GM12878 (cell line): ENCODE results near the gene NEBL. TPM values are rescaled to one million over a fixed set of nuclear protein-coding genes. Genes with fewer than 3 reads are reported as not detected.

Experiments
- ATAC-seq: fragments of 200-7000 bp; cut with Tn5 transposase; 3 replicates; pipeline ENCODE4 v1.9.1; 2020; ENCODE audit warnings: mild to moderate bottlenecking, moderate library complexity
- BruUV-seq: library from RNA; stranded (reverse); fragments of 400-500 nt; replicated peaks from 2 replicates; lab custom pipeline; 2021; lab: Mats Ljungman, UMichigan
- CTCF ChIA-PET: fragments of 300-600 bp; sonication (Branson Sonifier 250); formaldehyde crosslinking; extraction: SDS; loops from one replicate; lab custom pipeline; 2021; ENCODE audit warnings: inconsistent platforms; lab: Yijun Ruan, JAX
- POLR2A ChIA-PET: fragments of 350-600 bp; formaldehyde crosslinking; extraction: SDS; loops from one replicate; lab custom pipeline; 2021; ENCODE audit warnings: inconsistent platforms; lab: Charles Lee
- RAD21 ChIA-PET: fragments of 300-600 bp; sonication (Branson Sonifier 250); formaldehyde crosslinking; loops from one replicate; lab custom pipeline; 2023; ENCODE audit warnings: antibody characterized with exemption; ENCODE audit not compliant: unreplicated experiment; lab: Charles Lee
- SMC1A ChIA-PET: fragments of 300-600 bp; sonication (Branson Sonifier 250); formaldehyde crosslinking; loops from one replicate; lab custom pipeline; 2023; ENCODE audit not compliant: unreplicated experiment, uncharacterized antibody; lab: Charles Lee
- DNase-seq: peaks from one replicate; pipeline ENCODE4 v3.0.0-alpha.2; 2011; ENCODE audit warnings: low read depth, low spot score
- FAIRE-seq: peaks from 3 replicates; lab custom pipeline; 2011; peaks lifted over from hg19 to GRCh38; lab: Jason Lieb, UNC
- H2AFZ ChIP-seq: 2 replicates; pipeline ENCODE4 v1.6.0; 2011; ENCODE audit warnings: low read depth, low read length, control low read depth; ENCODE audit not compliant: control insufficient read depth
- H3K27ac ChIP-seq: 2 replicates; pipeline ENCODE4 v1.5.1; 2011; ENCODE audit warnings: control low read depth; ENCODE audit not compliant: control insufficient read depth, insufficient read depth
- H3K27me3 ChIP-seq, 2 experiments: replicated peaks in 1 of 2; 2 replicates each; pipeline versions ENCODE4 v1.6.0 to v1.6.1; 2011; ENCODE audit warnings: low read length in 1 of 2; ENCODE audit not compliant: control insufficient read depth in 2 of 2, insufficient read depth in 2 of 2
- H3K36me3 ChIP-seq, 2 experiments: 2 replicates each; pipeline ENCODE4 v1.5.1; 2011; ENCODE audit warnings: low read length in 1 of 2; ENCODE audit not compliant: control insufficient read depth in 2 of 2, insufficient read depth in 2 of 2
- H3K4me1 ChIP-seq: 2 replicates; pipeline ENCODE4 v1.6.1; 2011; ENCODE audit warnings: mild to moderate bottlenecking, low read length, moderate library complexity, mixed read lengths; ENCODE audit not compliant: control insufficient read depth, insufficient read depth
- H3K4me2 ChIP-seq: 2 replicates; pipeline ENCODE4 v1.6.0; 2011; ENCODE audit warnings: control low read depth; ENCODE audit not compliant: control insufficient read depth, insufficient read depth
- H3K4me3 ChIP-seq: fragments of 200-600 bp; sonication (generic); 2 replicates; pipeline ENCODE4 v1.5.1; 2016
- H3K79me2 ChIP-seq: 2 replicates; pipeline ENCODE4 v1.6.0; 2011; ENCODE audit warnings: low read length; ENCODE audit not compliant: control insufficient read depth, insufficient read depth
- H3K9ac ChIP-seq: 2 replicates; pipeline ENCODE4 v1.8.0; 2011; ENCODE audit warnings: low read length, control low read depth, mixed read lengths; ENCODE audit not compliant: control insufficient read depth, insufficient read depth
- H3K9me3 ChIP-seq: replicated peaks from 3 replicates; pipeline ENCODE4 v1.5.1; 2011; ENCODE audit warnings: mild to moderate bottlenecking, low read length; ENCODE audit not compliant: control insufficient read depth, insufficient read depth
- H4K20me1 ChIP-seq: 2 replicates; pipeline ENCODE4 v1.6.0; 2011; ENCODE audit not compliant: control insufficient read depth, insufficient read depth
- ASH2L ChIP-seq: fragments of 300-600, 200-600 bp; sonication (generic); IDR thresholded peaks from 2 replicates; pipeline ENCODE4 v1.6.1; 2017; ENCODE audit warnings: low read depth, mild to moderate bottlenecking, borderline replicate concordance
- POLR2A ChIP-seq: IDR thresholded peaks from 2 replicates; pipeline ENCODE4 v1.6.1; 2011; ENCODE audit warnings: low read depth, mild to moderate bottlenecking, low read length
- POU2F2 ChIP-seq: IDR thresholded peaks from 3 replicates; pipeline ENCODE4 v1.6.1; 2011; ENCODE audit warnings: low read depth, mild to moderate bottlenecking, low read length, borderline replicate concordance
- RFX5 ChIP-seq: IDR thresholded peaks from 2 replicates; pipeline ENCODE4 v1.6.1; 2011; ENCODE audit warnings: low read depth, low read length, improper control_type of control experiment
- SUPT20H ChIP-seq: IDR thresholded peaks from 2 replicates; pipeline ENCODE4 v1.6.1; 2011; ENCODE audit warnings: low read depth, mild to moderate bottlenecking, low read length, moderate library complexity, borderline replicate concordance; ENCODE audit not compliant: control insufficient read depth
- TCF12 ChIP-seq: IDR thresholded peaks from 2 replicates; pipeline ENCODE4 v1.6.1; 2011; ENCODE audit warnings: low read depth, mild to moderate bottlenecking, low read length
- WGBS: methylation state at CpG from one replicate; pipeline ENCODE4 v1.1.6; 2016; ENCODE audit warnings: low lambda C conversion rate; ENCODE audit not compliant: insufficient replicate concordance, insufficient coverage; ENCODE audit errors: missing lambda C conversion rate; 5-methylcytosine and 5-hydroxymethylcytosine counted together
- in situ Hi-C: fragments of 300-500 bp; cut with MboI; formaldehyde crosslinking; loops from 9 replicates; pipeline ENCODE4 v1.14.3; 2018; ENCODE audit warnings: mixed read lengths
- intact Hi-C: fragments of 100-400 bp; cut with micrococcal nuclease; formaldehyde crosslinking; loops from one replicate; pipeline ENCODE4 v1.14.2; 2022; ENCODE audit not compliant: unreplicated experiment
- polyA plus RNA-seq, 11 experiments: library from polyadenylated mRNA; depleted of rRNA in 4 of 11; unstranded in 6 of 11; stranded (reverse) in 5 of 11; fragments of >200 nt; fragmentation: Nextera tagmentation in 4 of 11; fragmentation: Illumina TruSeq in 1 of 11; extraction: Ambion mirVana in 4 of 11; extraction: Trizol in 1 of 11; gene quantifications; 1 replicate in 1 of 11; 2 replicates in 10 of 11; pipeline versions ENCODE4 v1.2.1 to v1.2.3, GENCODE V29; 2011 to 2016; ENCODE audit warnings: inconsistent platforms in 2 of 11, missing spikeins in 2 of 11, low read depth in 1 of 11
- total RNA-seq, 4 experiments: library from RNA; depleted of rRNA in 3 of 4; stranded (reverse); fragments of >200 nt in 3 of 4; fragmentation: Illumina TruSeq in 1 of 4; extraction: Trizol in 1 of 4; gene quantifications; 2 replicates each; pipeline versions ENCODE4 v1.2.1 to v1.2.3, GENCODE V29; 2013 to 2021
- TF ChIP-seq, protein P1 (sequence below): IDR thresholded peaks from 2 replicates; pipeline ENCODE4 v1.6.1; 2012; ENCODE audit warnings: low read length, inconsistent platforms
- TF ChIP-seq, protein P2 (sequence below): fragments of 450-650 bp; conservative IDR thresholded peaks from 2 replicates; pipeline ENCODE4 v1.6.1; 2017; ENCODE audit warnings: mild to moderate bottlenecking, moderate library complexity

The NEBL gene
- total and polyA plus RNA-seq, 10 of the 15 experiments (the other 5 are each of a cell fraction or from before 2014, with no cell fraction given): 0.04 to 0.56 (median 0.11) TPM; not detected in 6

DNA sequence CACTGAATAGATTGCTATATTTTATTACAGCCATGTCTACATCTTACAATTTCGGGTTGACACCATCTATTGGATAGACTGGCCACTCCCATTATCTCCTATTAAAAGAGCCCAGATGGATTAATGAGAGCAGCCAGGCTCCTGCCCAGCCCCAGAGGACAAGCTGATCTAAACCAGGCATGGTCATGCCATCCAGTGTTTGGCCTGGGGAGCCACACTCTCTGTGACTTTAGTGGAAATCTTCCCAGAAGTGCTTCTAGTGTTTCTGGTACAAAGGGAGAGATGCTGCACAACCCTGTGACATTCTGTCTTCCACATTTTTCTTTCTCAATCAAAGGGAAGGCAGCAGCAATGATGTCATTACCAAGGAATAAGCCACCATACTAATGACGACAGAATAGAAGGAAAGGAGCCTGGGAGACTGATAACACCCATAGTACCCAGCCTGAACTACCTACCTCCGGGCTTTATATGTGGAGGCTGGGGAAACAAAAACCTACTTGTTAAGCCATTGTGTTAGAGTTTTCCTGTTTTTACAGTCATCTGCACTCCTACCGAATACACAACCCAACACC, 5.0 kb downstream of the NEBL start:
- no peak for DNase-seq
- CTCF ChIA-PET: no interaction called here
- BruUV-seq: no TSS peak
- H2AFZ ChIP-seq: no peak overlapping the region
- no peaks in the 10 kb centered on the region for H3K4me1 ChIP-seq
- no peaks in the 10 kb centered on the region for H3K36me3 ChIP-seq
- no peak for FAIRE-seq
- no peaks in the 10 kb centered on the region for H4K20me1 ChIP-seq
- WGBS: 33% methylated on average over 4 of the region's 4 CpGs
- no peak overlapping the region for H3K4me3 ChIP-seq
- SMC1A ChIA-PET: interaction anchor here (1.1 kb wide), 1 partner anchor 32 kb away, joined by 3 read pairs; no protein-coding TSS in a partner anchor
- H3K9ac ChIP-seq: no peak overlapping the region
- H3K79me2 ChIP-seq: no peaks in the 10 kb centered on the region
- H3K27me3 ChIP-seq: no peaks in the 10 kb centered on the region; a peak in 2 of 4 replicates
- intact Hi-C loops (no loop called here), in situ Hi-C loops (no loop called here)
- no peak overlapping the region for H3K27ac ChIP-seq
- TF ChIP-seq SUPT20H (no peak), POU2F2 (no peak), TCF12 (no peak), ASH2L (no peak), RFX5 (no peak), POLR2A (no peak)
- TF ChIP-seq, protein P1, sequence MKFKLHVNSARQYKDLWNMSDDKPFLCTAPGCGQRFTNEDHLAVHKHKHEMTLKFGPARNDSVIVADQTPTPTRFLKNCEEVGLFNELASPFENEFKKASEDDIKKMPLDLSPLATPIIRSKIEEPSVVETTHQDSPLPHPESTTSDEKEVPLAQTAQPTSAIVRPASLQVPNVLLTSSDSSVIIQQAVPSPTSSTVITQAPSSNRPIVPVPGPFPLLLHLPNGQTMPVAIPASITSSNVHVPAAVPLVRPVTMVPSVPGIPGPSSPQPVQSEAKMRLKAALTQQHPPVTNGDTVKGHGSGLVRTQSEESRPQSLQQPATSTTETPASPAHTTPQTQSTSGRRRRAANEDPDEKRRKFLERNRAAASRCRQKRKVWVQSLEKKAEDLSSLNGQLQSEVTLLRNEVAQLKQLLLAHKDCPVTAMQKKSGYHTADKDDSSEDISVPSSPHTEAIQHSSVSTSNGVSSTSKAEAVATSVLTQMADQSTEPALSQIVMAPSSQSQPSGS: no peak
- TF ChIP-seq, protein P2, sequence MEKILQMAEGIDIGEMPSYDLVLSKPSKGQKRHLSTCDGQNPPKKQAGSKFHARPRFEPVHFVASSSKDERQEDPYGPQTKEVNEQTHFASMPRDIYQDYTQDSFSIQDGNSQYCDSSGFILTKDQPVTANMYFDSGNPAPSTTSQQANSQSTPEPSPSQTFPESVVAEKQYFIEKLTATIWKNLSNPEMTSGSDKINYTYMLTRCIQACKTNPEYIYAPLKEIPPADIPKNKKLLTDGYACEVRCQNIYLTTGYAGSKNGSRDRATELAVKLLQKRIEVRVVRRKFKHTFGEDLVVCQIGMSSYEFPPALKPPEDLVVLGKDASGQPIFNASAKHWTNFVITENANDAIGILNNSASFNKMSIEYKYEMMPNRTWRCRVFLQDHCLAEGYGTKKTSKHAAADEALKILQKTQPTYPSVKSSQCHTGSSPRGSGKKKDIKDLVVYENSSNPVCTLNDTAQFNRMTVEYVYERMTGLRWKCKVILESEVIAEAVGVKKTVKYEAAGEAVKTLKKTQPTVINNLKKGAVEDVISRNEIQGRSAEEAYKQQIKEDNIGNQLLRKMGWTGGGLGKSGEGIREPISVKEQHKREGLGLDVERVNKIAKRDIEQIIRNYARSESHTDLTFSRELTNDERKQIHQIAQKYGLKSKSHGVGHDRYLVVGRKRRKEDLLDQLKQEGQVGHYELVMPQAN: no peak
- POLR2A ChIA-PET: no interaction called here
- RAD21 ChIA-PET: no interaction called here
- no peak overlapping the region for H3K4me2 ChIP-seq
- no peaks in the 10 kb centered on the region for H3K9me3 ChIP-seq
- no peak for ATAC-seq
